Smooth muscle cell (in vitro differentiated cells): ENCODE data around the gene CHD8. TPM values are rescaled to one million over a fixed set of nuclear protein-coding genes. Genes with fewer than 3 reads are reported as not detected.
A peak's percentile ranks its signal among the peaks of the same experiment; 100 is the strongest.

Source experiments
- DNase-seq: peaks from one replicate; lab custom pipeline; 2025; ENCODE audit not compliant: unreplicated experiment; lab: John Stamatoyannopoulos, UW
- H2AFZ ChIP-seq: fragments of 200-600 bp; sonication (generic); 2 replicates; pipeline ENCODE4 v1.6.0; 2016; ENCODE audit warnings: antibody characterized with exemption, low read depth, mild to moderate bottlenecking
- H3F3A ChIP-seq: fragments of 200-600 bp; sonication (generic); 2 replicates; pipeline ENCODE4 v1.6.0; 2017; ENCODE audit warnings: antibody characterized with exemption, low read depth
- H3K27ac ChIP-seq: fragments of 200-600 bp; sonication (generic); 2 replicates; pipeline ENCODE4 v1.5.1; 2016; ENCODE audit warnings: low read depth, mild to moderate bottlenecking
- H3K27me3 ChIP-seq: fragments of 200-600 bp; sonication (generic); 2 replicates; pipeline ENCODE4 v1.6.1; 2016; ENCODE audit warnings: low read depth, mild to moderate bottlenecking
- H3K36me3 ChIP-seq: fragments of 200-600 bp; sonication (generic); 2 replicates; pipeline ENCODE4 v1.5.1; 2016; ENCODE audit warnings: low read depth
- H3K4me1 ChIP-seq: fragments of 200-600 bp; sonication (generic); 2 replicates; pipeline ENCODE4 v1.5.1; 2016; ENCODE audit warnings: low read depth
- H3K4me2 ChIP-seq: fragments of 200-600 bp; sonication (generic); 2 replicates; pipeline ENCODE4 v1.6.0; 2016; ENCODE audit warnings: mild to moderate bottlenecking
- H3K4me3 ChIP-seq: fragments of 200-600 bp; sonication (generic); 2 replicates; pipeline ENCODE4 v1.5.1; 2016; ENCODE audit warnings: mild to moderate bottlenecking
- H3K79me2 ChIP-seq: fragments of 200-600 bp; sonication (generic); 2 replicates; pipeline ENCODE4 v1.6.0; 2016; ENCODE audit warnings: low read depth, mild to moderate bottlenecking
- H3K9ac ChIP-seq: fragments of 200-600 bp; sonication (generic); 2 replicates; pipeline ENCODE4 v1.6.0; 2016; ENCODE audit warnings: low read depth
- H3K9me3 ChIP-seq: fragments of 200-600 bp; sonication (generic); replicated peaks from 2 replicates; pipeline ENCODE4 v1.5.1; 2016; ENCODE audit warnings: low read depth
- H4K20me1 ChIP-seq: fragments of 200-600 bp; sonication (generic); 2 replicates; pipeline ENCODE4 v1.6.0; 2016; ENCODE audit warnings: low read depth
- CTCF ChIP-seq: fragments of 200-600 bp; sonication (generic); IDR thresholded peaks from 2 replicates; pipeline ENCODE4 v1.5.1; 2017; ENCODE audit warnings: borderline replicate concordance, mild to moderate bottlenecking, antibody characterized with exemption; ENCODE audit not compliant: insufficient read depth, poor library complexity, severe bottlenecking
- WGBS: methylation state at CpG from one replicate; pipeline ENCODE4 v1.1.7; 2016; ENCODE audit warnings: low lambda C conversion rate; 5-methylcytosine and 5-hydroxymethylcytosine counted together
- polyA plus RNA-seq: library from polyadenylated mRNA; unstranded; fragments of >200 nt; fragmentation: Nextera tagmentation; extraction: Ambion mirVana; gene quantifications from 2 replicates; pipeline ENCODE4 v1.2.1, GENCODE V29; 2016
- total RNA-seq: library from RNA; depleted of rRNA; stranded (reverse); fragments of >200 nt; gene quantifications from 2 replicates; pipeline ENCODE4 v1.2.3, GENCODE V29; 2014

CHD8 gene
- total and polyA plus RNA-seq, 2 experiments from 2014 or later = 25.0 to 52.9 TPM

- Histone ChIP-seq H3K4me1 (no peaks in the 10 kb centered on the region), H3K27me3 (no peaks in the 10 kb centered on the region), H3K9me3 (no peaks in the 10 kb centered on the region), H3K4me3 (no peak overlapping the region), H3K36me3 (peaks cover 40% of the 10 kb centered on the region), H3K4me2 (no peak overlapping the region), H3K27ac (peak overlapping the region; percentile 23), H2AFZ (no peak overlapping the region), H3K79me2 (no peaks in the 10 kb centered on the region), H4K20me1 (no peaks in the 10 kb centered on the region), H3F3A (peaks cover 10% of the 10 kb centered on the region), H3K9ac (no peak overlapping the region)
- DNase-seq = no peak
- 75% methylated on average over 2 of the region's 2 CpGs for WGBS
- no peak for TF ChIP-seq CTCF
Measured at GRCh38 chr14:21494902-21495762, 39.2 kb upstream of the CHD8 start.

GRCh38 chr14:21486640-21487087 lies 30.7 kb upstream of the CHD8 start:
- Histone ChIP-seq H3K36me3 (peaks cover 22% of the 10 kb centered on the region), H3K9ac (no peak overlapping the region), H2AFZ (no peak overlapping the region), H3K4me2 (no peak overlapping the region), H4K20me1 (peaks cover 24% of the 10 kb centered on the region), H3F3A (no peaks in the 10 kb centered on the region), H3K4me1 (no peaks in the 10 kb centered on the region), H3K27me3 (no peaks in the 10 kb centered on the region), H3K79me2 (peaks cover 22% of the 10 kb centered on the region), H3K4me3 (no peak overlapping the region), H3K27ac (no peak overlapping the region), H3K9me3 (no peaks in the 10 kb centered on the region)
- 94% methylated on average over 1 of the region's 1 CpG for WGBS
- no peak for TF ChIP-seq CTCF
- no peak for DNase-seq

GRCh38 chr14:21476925-21477681 lies 21.2 kb upstream of the CHD8 start, which contains the start of the genes RAB2B and TOX4:
TSS of gene RAB2B (minus strand) at chr14:21476959. CDS start at chr14:21476872, 87 bp downstream.
TSS of gene TOX4 (plus strand) at chr14:21477195. CDS start at chr14:21477279, 84 bp downstream.
- peaks cover 6% of the 10 kb centered on the region for H4K20me1 ChIP-seq
- H3K9me3 ChIP-seq = no peaks in the 10 kb centered on the region
- TF ChIP-seq CTCF = peak; percentile 89
- H3K79me2 ChIP-seq = peaks cover 74% of the 10 kb centered on the region
- peak within 1 kb of the TSS; percentile 74 for H3K27ac ChIP-seq
- peaks cover 9% of the 10 kb centered on the region for H3K36me3 ChIP-seq
- H3F3A ChIP-seq = no peaks in the 10 kb centered on the region
- peak within 1 kb of the TSS; percentile 86 for H3K4me3 ChIP-seq
- peak; percentile 88 for DNase-seq
- no peaks in the 10 kb centered on the region for H3K27me3 ChIP-seq
- H3K4me1 ChIP-seq = peaks cover 17% of the 10 kb centered on the region
- 1% methylated on average over 45 of the region's 49 CpGs for WGBS
- peak within 1 kb of the TSS; percentile 91 for H2AFZ ChIP-seq
- H3K4me2 ChIP-seq = peak within 1 kb of the TSS; percentile 98
- peak within 1 kb of the TSS; percentile 96 for H3K9ac ChIP-seq
